Natural killer cell (primary cell): Measurements from ENCODE around the gene SND1. TPM values are rescaled to one million over a fixed set of nuclear protein-coding genes. Genes with fewer than 3 reads are reported as not detected.

Experiments
- ATAC-seq, 3 donors: fragments of 150-1000 bp in 2 of 3; fragments of 200-7000 bp in 1 of 3; cut with Tn5 transposase; 1 replicate in 1 of 3; 2 replicates in 2 of 3; pipeline ENCODE4 v1.10.0; 2021; ENCODE audit warnings: mild to moderate bottlenecking in 2 of 3, moderate library complexity in 2 of 3
- DNase-seq, 2 donors: peaks; one replicate each; pipeline versions ENCODE4 v3.0.0 to v3.0.0-alpha.2; 2013 to 2021; ENCODE audit warnings: mixed read lengths in 1 of 2
- H3K27ac ChIP-seq: one replicate; pipeline ENCODE4 v1.5.1; 2013; ENCODE audit warnings: mild to moderate bottlenecking, low read length
- H3K27me3 ChIP-seq: one replicate; pipeline ENCODE4 v1.6.1; 2013; ENCODE audit warnings: low read length; ENCODE audit not compliant: control insufficient read depth, insufficient read depth
- H3K36me3 ChIP-seq: one replicate; pipeline ENCODE4 v1.6.1; 2013; ENCODE audit warnings: low read length; ENCODE audit not compliant: control insufficient read depth, insufficient read depth
- H3K4me1 ChIP-seq: one replicate; pipeline ENCODE4 v1.6.1; 2013; ENCODE audit warnings: low read length; ENCODE audit not compliant: control insufficient read depth, insufficient read depth
- H3K4me3 ChIP-seq: one replicate; pipeline ENCODE4 v1.5.1; 2013; ENCODE audit warnings: low read length
- H3K9me3 ChIP-seq: one replicate; pipeline ENCODE4 v1.6.1; 2013; ENCODE audit warnings: low read length; ENCODE audit not compliant: control insufficient read depth, insufficient read depth
- H3K27ac Mint-ChIP-seq, 2 donors: one replicate each; pipeline ENCODE4 v1.8.0; 2022; ENCODE audit warnings: mild to moderate bottlenecking in 2 of 2, mixed read lengths in 2 of 2, moderate library complexity in 1 of 2
- H3K27me3 Mint-ChIP-seq, 2 donors: one replicate each; pipeline ENCODE4 v1.8.0; 2022; ENCODE audit warnings: low read depth in 2 of 2, mixed read lengths in 2 of 2
- H3K36me3 Mint-ChIP-seq: one replicate; pipeline ENCODE4 v1.8.0; 2022; ENCODE audit warnings: mixed read lengths
- H3K4me1 Mint-ChIP-seq, 2 donors: one replicate each; pipeline ENCODE4 v1.8.0; 2022; ENCODE audit warnings: mixed read lengths in 2 of 2
- H3K4me3 Mint-ChIP-seq: one replicate; pipeline ENCODE4 v1.8.0; 2022; ENCODE audit warnings: mild to moderate bottlenecking, moderate library complexity, mixed read lengths
- H3K9me3 Mint-ChIP-seq, 2 donors: one replicate each; pipeline ENCODE4 v1.8.0; 2022; ENCODE audit warnings: mixed read lengths in 2 of 2
- CTCF ChIP-seq: fragments of 200-600 bp; IDR thresholded peaks from one replicate; pipeline ENCODE4 v1.8.0; 2022; ENCODE audit warnings: antibody characterized with exemption
- WGBS: methylation state at CpG from one replicate; pipeline ENCODE4 v1.1.7; 2013; ENCODE audit warnings: missing lambda C conversion rate; ENCODE audit not compliant: insufficient coverage; 5-methylcytosine and 5-hydroxymethylcytosine counted together
- intact Hi-C: fragments of 100-400 bp; cut with micrococcal nuclease; formaldehyde crosslinking; loops from one replicate; pipeline ENCODE4 v1.14.2; 2022
- total RNA-seq, 4 donors: library from RNA; stranded (reverse); fragments of 120-200 nt in 1 of 4; gene quantifications; one replicate each; pipeline versions ENCODE4 v1.2.3 to v1.2.4, GENCODE V29; 2013 to 2022

Gene SND1
- total RNA-seq, 3 donors from 2014 or later (not counting 1 experiment from before 2014, with no cell fraction given): 149 to 188 (median 149) TPM

- Mint-ChIP-seq H3K27ac (no peak overlapping the region), H3K36me3 (no peaks in the 10 kb centered on the region), H3K4me1 (peaks cover 0 to 10% of the 10 kb centered on the region in 2 donors), H3K4me3 (no peak overlapping the region), H3K9me3 (no peaks in the 10 kb centered on the region), H3K27me3 (no peaks in the 10 kb centered on the region)
- no peak for TF ChIP-seq CTCF
- intact Hi-C loops: no loop called here
- no peaks in the 10 kb centered on the region for H3K9me3 ChIP-seq
- DNase-seq (no peak), ATAC-seq (no peak)
- 96% methylated on average over 15 of the region's 16 CpGs for WGBS
- H3K36me3 ChIP-seq: peaks cover 5% of the 10 kb centered on the region
- H3K4me3 ChIP-seq: no peak overlapping the region
- H3K27ac ChIP-seq: no peak overlapping the region
- H3K4me1 ChIP-seq: no peaks in the 10 kb centered on the region
- H3K27me3 ChIP-seq: no peaks in the 10 kb centered on the region
Observed at GRCh38 chr7:127943541-127944521, 291.8 kb downstream of the SND1 start.

- no peak overlapping the region for H3K27ac Mint-ChIP-seq
- ATAC-seq (no peak), DNase-seq (no peak)
- no peaks in the 10 kb centered on the region for H3K4me1 ChIP-seq
- H3K4me3 Mint-ChIP-seq: no peak overlapping the region
- no peaks in the 10 kb centered on the region for H3K36me3 Mint-ChIP-seq
- H3K9me3 ChIP-seq: no peaks in the 10 kb centered on the region
- H3K36me3 ChIP-seq: peaks cover 6% of the 10 kb centered on the region
- TF ChIP-seq CTCF: no peak
- no peaks in the 10 kb centered on the region for H3K27me3 Mint-ChIP-seq
- intact Hi-C loops: no loop called here
- no peak overlapping the region for H3K27ac ChIP-seq
- H3K4me1 Mint-ChIP-seq: peaks cover 0 to 10% of the 10 kb centered on the region in 2 donors
- no peaks in the 10 kb centered on the region for H3K27me3 ChIP-seq
- no peaks in the 10 kb centered on the region for H3K9me3 Mint-ChIP-seq
- H3K4me3 ChIP-seq: no peak overlapping the region
Observed at GRCh38 chr7:127946111-127946510, 294.1 kb downstream of the SND1 start.

- H3K4me3 ChIP-seq: no peak overlapping the region
- no peaks in the 10 kb centered on the region for H3K27me3 ChIP-seq
- intact Hi-C loops: no loop called here
- H3K4me1 ChIP-seq: no peaks in the 10 kb centered on the region
- no peak for TF ChIP-seq CTCF
- 100% methylated on average over 1 of the region's 1 CpG for WGBS
- Mint-ChIP-seq H3K27me3 (no peaks in the 10 kb centered on the region), H3K9me3 (no peaks in the 10 kb centered on the region), H3K4me3 (no peak overlapping the region), H3K4me1 (peaks cover 0 to 10% of the 10 kb centered on the region in 2 donors), H3K36me3 (no peaks in the 10 kb centered on the region), H3K27ac (no peak overlapping the region)
- H3K36me3 ChIP-seq: peaks cover 6% of the 10 kb centered on the region
- no peak overlapping the region for H3K27ac ChIP-seq
- ATAC-seq: no peak
- DNase-seq: no peak
- no peaks in the 10 kb centered on the region for H3K9me3 ChIP-seq
Observed at GRCh38 chr7:127946847-127947246, 294.9 kb downstream of the SND1 start.
